GM18861 (cell line): Measurements from ENCODE around the gene DPYD.
"Not testable (repeated sequence)": the region's sequence is repeated elsewhere in the genome, so short reads cannot be mapped to it uniquely, and the experiment has no call there.

Source experiments
- ATAC-seq: cut with Tn5 transposase; IDR thresholded peaks from one replicate; pipeline ENCODE4 v1.9.1; 2021; ENCODE audit not compliant: unreplicated experiment

The DPYD gene

GRCh38 chr1:97382206-97382605, 538.6 kb downstream of the DPYD start:
- ATAC-seq, result no peak

GRCh38 chr1:97379387-97380075, 541.3 kb downstream of the DPYD start:
- no peak for ATAC-seq

- no peak for ATAC-seq
Observed at GRCh38 chr1:97378596-97378995, 542.2 kb downstream of the DPYD start.

GRCh38 chr1:97377432-97378034, 543.3 kb downstream of the DPYD start:
- ATAC-seq, result no peak

DNA sequence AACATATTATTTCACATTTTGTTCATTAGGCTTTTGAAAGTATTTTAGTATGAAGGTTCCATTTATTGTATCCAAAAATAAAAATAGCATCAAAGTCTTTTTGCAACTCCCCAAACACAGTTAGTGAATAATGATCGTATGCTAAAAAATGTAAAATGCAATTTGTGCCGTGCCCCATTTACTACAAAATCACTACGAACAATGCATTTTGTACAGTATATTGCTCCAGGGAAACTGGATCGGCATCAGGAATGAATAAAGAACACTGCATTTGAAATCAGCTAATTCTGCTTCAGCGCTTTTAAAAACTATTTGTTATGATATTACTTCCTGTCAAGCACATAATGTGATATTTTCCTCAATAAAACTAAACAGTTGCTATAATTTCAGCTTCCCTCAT, 547.8 kb downstream of the DPYD start:
- ATAC-seq, result no peak

GRCh38 chr1:97372531-97372930, 548.3 kb downstream of the DPYD start:
- ATAC-seq, result no peak

GRCh38 chr1:97368296-97368695, 552.5 kb downstream of the DPYD start:
- no peak for ATAC-seq

- ATAC-seq, result no peak
Observed at GRCh38 chr1:97366984-97367383, 553.9 kb downstream of the DPYD start.

DNA sequence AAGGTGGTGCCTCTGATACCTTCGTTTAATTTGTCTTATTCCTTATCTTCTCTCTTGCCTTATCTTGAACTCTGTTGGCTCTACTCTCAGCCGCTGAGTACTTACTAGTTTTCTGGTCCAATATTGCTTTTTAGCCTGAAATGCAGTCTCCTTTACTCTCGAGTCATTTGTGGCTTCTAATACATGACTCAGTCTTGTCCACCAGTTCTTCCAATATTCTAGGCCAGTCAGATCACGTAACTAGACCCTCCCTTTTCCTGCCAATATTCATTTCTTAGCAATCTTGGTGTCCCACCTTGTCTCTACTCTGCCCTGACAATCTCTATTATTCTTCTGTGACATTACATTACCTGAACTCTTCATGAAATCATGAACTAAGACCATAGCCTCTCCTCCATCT, 555.8 kb downstream of the DPYD start:
- ATAC-seq, result no peak

- ATAC-seq, result no peak
Observed at GRCh38 chr1:97364086-97364485, 556.7 kb downstream of the DPYD start.

- ATAC-seq, result no peak
Observed at GRCh38 chr1:97356309-97356708, 564.5 kb downstream of the DPYD start.

GRCh38 chr1:97352936-97353382, 567.9 kb downstream of the DPYD start:
- ATAC-seq, result no peak

DNA sequence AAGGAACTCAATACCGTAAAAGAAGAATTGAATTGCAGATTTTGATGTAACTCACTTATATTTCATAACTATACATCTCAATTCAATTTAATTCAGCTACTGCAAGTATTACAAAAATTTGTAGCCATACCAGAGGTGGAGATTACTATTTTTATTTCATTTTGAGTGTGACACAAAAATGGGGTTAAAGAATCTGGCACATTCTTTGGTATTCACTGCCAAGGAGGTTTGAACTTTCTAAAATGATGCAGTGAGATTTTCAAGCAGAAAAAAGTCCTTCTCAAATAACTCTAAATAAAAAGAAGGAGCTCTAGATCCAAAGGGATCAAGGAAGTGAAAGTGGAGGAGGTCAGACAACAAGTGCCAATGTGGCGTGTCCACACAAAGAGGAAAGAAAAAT, 569.0 kb downstream of the DPYD start:
- ATAC-seq, result no peak

DNA sequence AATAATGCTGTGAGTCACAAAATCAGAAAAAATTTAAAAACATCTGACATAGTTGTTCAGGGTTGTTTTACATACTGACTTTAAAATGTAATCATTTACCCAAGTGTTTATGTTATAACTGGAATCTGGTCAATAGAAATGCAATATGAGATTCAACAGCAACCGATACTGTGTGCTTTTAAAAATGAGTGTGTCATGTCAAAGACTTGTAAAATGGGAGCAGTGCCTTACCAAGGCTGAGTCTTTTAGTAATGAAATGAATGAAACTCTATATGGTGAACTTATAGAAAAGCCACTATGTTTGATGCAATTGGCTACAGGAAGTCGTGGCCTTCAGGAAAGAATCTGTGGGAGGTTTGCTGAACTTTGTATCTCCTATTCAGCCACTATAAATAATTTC, 570.2 kb downstream of the DPYD start:
- no peak for ATAC-seq

GRCh38 chr1:97350241-97350640, 570.6 kb downstream of the DPYD start:
- ATAC-seq, result no peak

GRCh38 chr1:97349794-97350193, 571.0 kb downstream of the DPYD start:
- not testable (repeated sequence) for ATAC-seq

DNA sequence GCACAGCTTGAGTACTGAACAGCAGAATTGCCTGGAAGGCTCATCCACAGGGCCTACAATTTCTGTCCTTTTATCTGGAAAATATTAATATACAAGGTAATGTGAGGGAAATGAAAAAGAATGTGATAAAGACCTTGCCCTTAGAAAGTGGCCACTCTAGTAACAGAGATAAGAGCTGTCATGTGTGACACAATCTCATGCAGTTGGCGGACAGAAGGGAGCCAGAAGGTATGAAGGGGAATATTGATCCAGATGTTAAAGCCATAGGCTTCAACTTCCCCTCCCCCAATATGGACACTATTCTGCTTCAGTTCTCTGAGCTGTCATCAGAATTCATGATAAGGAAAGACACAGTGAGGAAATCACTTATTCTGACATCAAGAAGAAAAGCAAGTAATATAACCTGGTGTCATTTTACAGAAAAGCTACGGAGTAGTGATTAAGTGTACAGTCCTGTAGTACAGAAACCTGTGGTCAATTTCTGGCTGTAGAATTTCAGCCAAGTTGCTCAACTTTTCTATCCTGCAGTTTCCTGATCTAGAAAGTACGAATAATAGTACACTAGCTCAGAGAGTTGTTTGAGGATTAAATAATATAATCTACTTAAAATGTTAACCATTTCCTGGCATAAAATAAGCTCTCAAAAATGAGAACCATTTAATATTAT, 572.1 kb downstream of the DPYD start:
- no peak for ATAC-seq

DNA sequence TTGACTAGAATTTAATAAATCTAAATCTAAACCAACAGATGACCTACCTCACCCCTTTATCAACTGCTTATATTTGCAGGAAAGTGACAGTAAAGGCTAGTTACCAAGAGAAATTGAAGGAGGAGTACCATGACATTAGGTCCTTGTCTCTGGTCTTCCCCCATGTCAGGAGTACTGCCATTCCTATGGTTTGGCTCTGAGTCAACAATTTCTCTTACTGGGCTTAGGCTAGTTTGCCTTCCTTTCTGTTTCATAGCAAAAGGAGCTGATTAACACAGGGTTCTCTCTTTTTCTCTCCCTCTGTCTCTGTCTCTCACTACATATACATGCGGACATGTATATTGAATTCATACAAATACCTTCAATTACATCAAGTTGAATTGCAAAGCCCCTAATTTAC, 579.9 kb downstream of the DPYD start:
- ATAC-seq, result no peak

GRCh38 chr1:97338347-97338746, 582.5 kb downstream of the DPYD start:
- ATAC-seq, result no peak

GRCh38 chr1:97337250-97338030, 583.4 kb downstream of the DPYD start:
- ATAC-seq, result no peak

GRCh38 chr1:97334454-97334853, 586.4 kb downstream of the DPYD start:
- ATAC-seq, result no peak

GRCh38 chr1:97332716-97333115, 588.1 kb downstream of the DPYD start:
- ATAC-seq, result no peak
